ENCODE results near the gene STX11.

DNA sequence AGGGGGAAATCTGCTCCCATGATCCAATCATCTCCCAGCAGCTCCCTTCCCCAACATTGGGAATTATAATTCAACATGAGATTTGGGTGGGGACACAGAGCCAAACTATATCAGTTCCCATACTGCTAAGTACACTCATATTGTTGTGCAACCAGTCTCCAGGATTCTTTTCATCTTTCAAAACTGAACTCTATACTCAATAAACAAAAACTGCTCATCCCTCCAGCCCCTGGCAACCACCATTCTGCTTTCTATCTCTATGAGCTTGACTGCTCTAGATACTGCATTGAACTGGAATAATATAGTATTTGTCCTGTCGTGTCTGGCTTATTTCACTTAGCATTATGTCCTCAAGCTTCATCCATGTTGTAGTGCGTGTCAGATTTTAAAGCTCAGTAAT, 42.9 kb downstream of the STX11 start:
- TF ChIP-seq RAD21 (CRISPR knock-in tag; IDR thresholded peaks at IDR 0.05) (no peak), MLLT10 (CRISPR knock-in tag; IDR thresholded peaks at IDR 0.05) (no peak), TBP (CRISPR knock-in tag; IDR thresholded peaks at IDR 0.05) (no peak), POLR2AphosphoS2 (IDR thresholded peaks at IDR 0.05; ENCODE audit: low read depth, low read length) (no peak), CREM (IDR thresholded peaks at IDR 0.05) (no peak), CREM (CRISPR knock-in tag; IDR thresholded peaks at IDR 0.05) (no peak), RBM22 (optimal IDR thresholded peaks at IDR 0.05; ENCODE audit: low read length) (no peak)

Data from HepG2 (cell line).